Panc1 (cell line): ENCODE measurements around the gene DNAH6. TPM values are rescaled to one million over a fixed set of nuclear protein-coding genes. Genes with fewer than 3 reads are reported as not detected.

Experiments used
- ATAC-seq: fragments of 200-7000 bp; cut with Tn5 transposase; 2 replicates; pipeline ENCODE4 v1.9.1; 2020; ENCODE audit warnings: mild to moderate bottlenecking, moderate library complexity
- BruUV-seq: library from RNA; stranded (reverse); fragments of 400-500 nt; replicated peaks from 2 replicates; lab custom pipeline; 2021; lab: Mats Ljungman, UMichigan
- CTCF ChIA-PET: fragments of 300-600 bp; sonication (Branson Sonifier 250); formaldehyde crosslinking; loops from one replicate; lab custom pipeline; 2022; ENCODE audit warnings: antibody characterized with exemption; lab: Charles Lee
- POLR2A ChIA-PET: fragments of 300-600 bp; sonication (Branson Sonifier 250); formaldehyde crosslinking; loops from one replicate; lab custom pipeline; 2022; ENCODE audit warnings: antibody characterized with exemption; lab: Charles Lee
- DNase-seq: peaks from one replicate; pipeline ENCODE4 v3.0.0-alpha.2; 2010; ENCODE audit warnings: low read depth, low spot score
- H3K27ac ChIP-seq: 2 replicates; pipeline ENCODE4 v1.5.1; 2011; ENCODE audit warnings: mild to moderate bottlenecking, low read length, inconsistent platforms
- H3K27me3 ChIP-seq: fragments of 200-500 bp; sonication (Bioruptor generic); 2 replicates; pipeline ENCODE4 v1.6.0; 2014; ENCODE audit warnings: low read length, inconsistent platforms; ENCODE audit not compliant: control insufficient read depth, insufficient read depth
- H3K36me3 ChIP-seq: fragments of 200-500 bp; sonication (Bioruptor generic); 2 replicates; pipeline ENCODE4 v1.5.1; 2014; ENCODE audit warnings: inconsistent platforms, mild to moderate bottlenecking, low read length, moderate library complexity; ENCODE audit not compliant: control insufficient read depth, insufficient read depth
- H3K4me1 ChIP-seq: 2 replicates; pipeline ENCODE4 v1.5.1; 2011; ENCODE audit warnings: inconsistent platforms, mild to moderate bottlenecking, low read length, moderate library complexity; ENCODE audit not compliant: control insufficient read depth, insufficient read depth
- H3K4me3 ChIP-seq, 2 experiments: 2 replicates each; pipeline ENCODE4 v1.5.1; 2011 to 2012; ENCODE audit warnings: low read depth in 2 of 2, low read length in 2 of 2, mild to moderate bottlenecking in 2 of 2, inconsistent platforms in 1 of 2, moderate library complexity in 1 of 2
- H3K9me3 ChIP-seq: fragments of 200-500 bp; sonication (Bioruptor generic); 2 replicates; pipeline ENCODE4 v1.5.1; 2014; ENCODE audit warnings: low read depth, mild to moderate bottlenecking, inconsistent platforms, low read length, moderate library complexity; ENCODE audit not compliant: control insufficient read depth, insufficient read depth
- CTCF ChIP-seq: fragments of 450-650 bp; IDR thresholded peaks from 2 replicates; pipeline ENCODE4 v1.5.1; 2017; ENCODE audit warnings: mild to moderate bottlenecking
- POLR2AphosphoS5 ChIP-seq: IDR thresholded peaks from 2 replicates; pipeline ENCODE4 v1.6.1; 2012; ENCODE audit warnings: mild to moderate bottlenecking, low read depth, low read length, moderate library complexity
- REST ChIP-seq, 2 experiments: IDR thresholded peaks; 2 replicates each; pipeline ENCODE4 v1.6.1; 2011 to 2012; ENCODE audit warnings: low read depth in 2 of 2, control low read depth in 1 of 2, low read length in 1 of 2, mild to moderate bottlenecking in 1 of 2, moderate library complexity in 1 of 2; ENCODE audit not compliant: insufficient read depth in 1 of 2
- SIN3A ChIP-seq: IDR thresholded peaks from 2 replicates; pipeline ENCODE4 v1.6.1; 2012; ENCODE audit warnings: low read depth, mild to moderate bottlenecking, low read length, moderate library complexity, borderline replicate concordance; ENCODE audit not compliant: insufficient read depth
- TCF7L2 ChIP-seq: IDR thresholded peaks from 2 replicates; pipeline ENCODE4 v1.6.1; 2011; ENCODE audit warnings: mild to moderate bottlenecking, low read depth, low read length, inconsistent platforms
- in situ Hi-C: cut with HindIII; loops from 2 replicates; pipeline ENCODE4 v1.10.0; 2016; ENCODE audit warnings: low sequenced_read_pairs, low pct_unique_long_range_greater_than_20kb
- intact Hi-C: fragments of 100-400 bp; cut with micrococcal nuclease; formaldehyde crosslinking; loops from one replicate; pipeline ENCODE4 v1.10.0; 2022; ENCODE audit not compliant: unreplicated experiment
- total RNA-seq: library from RNA; stranded (reverse); gene quantifications from one replicate; pipeline ENCODE4 v1.2.1, GENCODE V29; 2021; ENCODE audit not compliant: unreplicated experiment

Gene DNAH6
- total RNA-seq, 1 experiment from 2014 or later: 0.26 TPM

DNA sequence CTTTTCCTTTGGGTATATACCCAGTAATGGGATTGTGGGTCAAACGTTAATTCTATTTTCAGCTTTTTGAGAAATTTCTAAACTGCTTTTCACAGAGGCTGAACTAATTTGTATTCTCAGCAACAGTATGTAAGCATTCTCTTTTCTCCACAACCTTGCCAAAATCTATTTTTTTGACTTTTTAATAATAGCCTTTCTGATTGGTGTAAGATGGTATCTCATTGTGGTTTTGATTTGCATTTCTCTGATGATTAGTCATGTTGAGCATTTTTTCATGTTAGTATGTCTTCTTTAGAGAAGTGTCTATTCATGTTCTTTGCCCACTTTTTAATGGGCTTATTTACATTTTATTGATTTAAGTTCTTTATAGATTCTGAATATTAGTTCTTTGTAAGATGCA lies 219.1 kb downstream of the DNAH6 start:
- H3K4me3 ChIP-seq: no peak overlapping the region
- BruUV-seq: no TSS peak
- CTCF ChIA-PET: no interaction called here

GRCh38 chr2:84741182-84741822 lies 225.0 kb downstream of the DNAH6 start:
- peak; percentile 39 for TF ChIP-seq CTCF
- no peak for TF ChIP-seq REST (IDR thresholded peaks at IDR 0.05; ENCODE audit: insufficient read depth in 1 of 2, low read depth in 2 of 2, low read length in 1 of 2)
- Histone ChIP-seq H3K4me3 (no peak overlapping the region), H3K36me3 (no peaks in the 10 kb centered on the region), H3K9me3 (no peaks in the 10 kb centered on the region), H3K27me3 (no peaks in the 10 kb centered on the region; the same call in none of the 2 replicates), H3K27ac (no peak overlapping the region), H3K4me1 (no peaks in the 10 kb centered on the region)
- peak; percentile 79; the same call in 1 of the 2 replicates for ATAC-seq
- ChIA-PET CTCF (no interaction called here), POLR2A (no interaction called here)
- intact Hi-C loops: no loop called here
- DNase-seq: peak; percentile 12
- no TSS peak for BruUV-seq
- in situ Hi-C loops: no loop called here

More for the DNA sequence above, 219.1 kb downstream of the DNAH6 start:
- TF ChIP-seq TCF7L2 (no peak), CTCF (no peak), SIN3A (no peak), REST (IDR thresholded peaks at IDR 0.05; ENCODE audit: insufficient read depth in 1 of 2, low read depth in 2 of 2, low read length in 1 of 2) (no peak), POLR2AphosphoS5 (no peak)
- POLR2A ChIA-PET: no interaction called here
- Histone ChIP-seq H3K36me3 (no peaks in the 10 kb centered on the region), H3K4me1 (no peaks in the 10 kb centered on the region), H3K9me3 (no peaks in the 10 kb centered on the region), H3K27me3 (no peaks in the 10 kb centered on the region; the same call in 1 of the 2 replicates), H3K27ac (no peak overlapping the region)
- no peak for ATAC-seq
- no peak for DNase-seq
- in situ Hi-C loops (no loop called here), intact Hi-C loops (no loop called here)
